GM12891 (cell line): ENCODE data around the gene INSRR.

Source experiments
- POLR2A ChIP-seq: IDR thresholded peaks from 2 replicates; pipeline ENCODE4 v1.6.1; 2011; ENCODE audit warnings: low read depth, low read length, control low read depth
- POLR2AphosphoS5 ChIP-seq: IDR thresholded peaks from 2 replicates; pipeline ENCODE4 v1.6.1; 2011; ENCODE audit warnings: low read depth, low read length, control low read depth
- SPI1 ChIP-seq: IDR thresholded peaks from 2 replicates; pipeline ENCODE4 v1.6.1; 2011; ENCODE audit warnings: low read depth, low read length, control low read depth
- TAF1 ChIP-seq: IDR thresholded peaks from 2 replicates; pipeline ENCODE4 v1.6.1; 2011; ENCODE audit warnings: low read depth, low read length, control low read depth

- no peak for TF ChIP-seq POLR2AphosphoS5
- no peak for TF ChIP-seq POLR2A
- TF ChIP-seq TAF1 = no peak
- TF ChIP-seq SPI1 = no peak
Measured at GRCh38 chr1:156833603-156834002, 25.3 kb downstream of the INSRR start.
